T-helper 2 cell treated with Interferon-gamma antibody and Interleukin-4, amounts not matched to agents 5 μg/mL and 100 μg/mL, for 36 hours (primary cell): ENCODE measurements around the gene BACH2.

Source experiments
- DNase-seq: peaks from one replicate; pipeline ENCODE4 v3.0.0; 2021; ENCODE audit warnings: low spot score
- H3K27ac Mint-ChIP-seq: one replicate; pipeline ENCODE4 v1.8.0; 2021; ENCODE audit warnings: mild to moderate bottlenecking, mixed read lengths
- H3K27me3 Mint-ChIP-seq: one replicate; pipeline ENCODE4 v1.8.0; 2021; ENCODE audit warnings: low read depth, mixed read lengths
- H3K36me3 Mint-ChIP-seq: one replicate; pipeline ENCODE4 v1.8.0; 2021; ENCODE audit warnings: low read depth, mixed read lengths
- H3K4me1 Mint-ChIP-seq: one replicate; pipeline ENCODE4 v1.8.0; 2021; ENCODE audit warnings: low read depth, mixed read lengths
- H3K4me3 Mint-ChIP-seq: one replicate; pipeline ENCODE4 v1.8.0; 2022; ENCODE audit warnings: mild to moderate bottlenecking, moderate library complexity, mixed read lengths
- H3K9me3 Mint-ChIP-seq: one replicate; pipeline ENCODE4 v1.8.0; 2021; ENCODE audit warnings: mixed read lengths

The BACH2 gene

DNA sequence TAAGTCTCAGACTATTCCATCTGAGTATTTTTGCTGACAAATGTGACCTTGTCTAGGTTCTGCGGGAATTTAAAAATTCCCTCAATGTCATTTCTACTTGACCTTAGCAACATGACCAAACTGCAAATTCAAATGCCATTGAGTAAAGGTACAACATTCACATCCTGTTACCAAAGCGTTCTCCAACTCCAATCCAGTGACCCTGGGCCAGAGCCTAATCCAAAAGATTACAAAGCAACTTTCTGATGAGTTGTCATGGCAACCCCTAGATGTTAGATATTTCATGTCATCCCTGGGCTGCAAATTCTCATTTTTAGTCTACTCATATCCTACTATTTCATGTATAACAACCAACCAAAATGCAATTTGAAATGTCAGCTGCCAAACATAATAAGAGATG lies 65.3 kb downstream of the BACH2 start:
- DNase-seq, result no peak
- Mint-ChIP-seq H3K27me3 (peaks cover 2% of the 10 kb centered on the region), H3K27ac (no peak overlapping the region), H3K9me3 (no peaks in the 10 kb centered on the region), H3K4me3 (no peak overlapping the region), H3K36me3 (peaks cover 41% of the 10 kb centered on the region), H3K4me1 (peaks cover 77% of the 10 kb centered on the region)

DNA sequence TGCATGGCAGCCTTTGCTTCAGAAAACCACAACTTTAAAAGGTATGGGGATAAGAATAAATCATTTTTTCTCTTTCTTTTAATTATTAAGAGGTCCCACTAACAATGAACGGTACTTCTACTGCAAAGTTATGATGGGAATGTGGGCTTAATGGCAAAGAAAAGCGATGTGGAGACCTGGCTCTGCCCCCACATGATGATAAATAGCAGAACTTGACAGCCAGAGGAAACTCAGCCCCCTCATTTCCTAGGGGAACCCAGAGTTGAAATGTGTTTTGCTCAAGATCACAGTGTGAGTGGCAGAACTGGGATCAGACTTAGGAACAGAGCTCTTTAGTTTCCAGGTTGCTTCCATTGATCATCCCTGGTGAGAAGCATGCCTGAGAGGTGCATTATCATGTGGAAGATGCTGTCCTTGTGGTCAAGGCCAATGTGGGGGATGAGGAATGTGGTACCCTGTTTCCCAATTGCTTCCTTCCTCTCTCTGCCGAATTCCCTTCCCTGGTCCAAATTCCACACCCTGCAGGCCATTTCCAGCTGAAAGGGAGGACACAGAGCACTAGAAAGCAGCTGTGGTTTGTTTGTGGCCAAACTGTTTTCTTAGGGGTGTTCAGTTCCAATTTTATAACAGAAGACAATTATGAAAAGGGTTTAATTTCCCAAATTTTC lies 66.0 kb downstream of the BACH2 start:
- no peaks in the 10 kb centered on the region for H3K9me3 Mint-ChIP-seq
- H3K27ac Mint-ChIP-seq, result no peak overlapping the region
- peak overlapping the region; percentile 4 for H3K4me3 Mint-ChIP-seq
- DNase-seq, result no peak
- peaks cover 71% of the 10 kb centered on the region for H3K4me1 Mint-ChIP-seq
- H3K36me3 Mint-ChIP-seq, result peaks cover 40% of the 10 kb centered on the region
- H3K27me3 Mint-ChIP-seq, result peaks cover 2% of the 10 kb centered on the region

DNA sequence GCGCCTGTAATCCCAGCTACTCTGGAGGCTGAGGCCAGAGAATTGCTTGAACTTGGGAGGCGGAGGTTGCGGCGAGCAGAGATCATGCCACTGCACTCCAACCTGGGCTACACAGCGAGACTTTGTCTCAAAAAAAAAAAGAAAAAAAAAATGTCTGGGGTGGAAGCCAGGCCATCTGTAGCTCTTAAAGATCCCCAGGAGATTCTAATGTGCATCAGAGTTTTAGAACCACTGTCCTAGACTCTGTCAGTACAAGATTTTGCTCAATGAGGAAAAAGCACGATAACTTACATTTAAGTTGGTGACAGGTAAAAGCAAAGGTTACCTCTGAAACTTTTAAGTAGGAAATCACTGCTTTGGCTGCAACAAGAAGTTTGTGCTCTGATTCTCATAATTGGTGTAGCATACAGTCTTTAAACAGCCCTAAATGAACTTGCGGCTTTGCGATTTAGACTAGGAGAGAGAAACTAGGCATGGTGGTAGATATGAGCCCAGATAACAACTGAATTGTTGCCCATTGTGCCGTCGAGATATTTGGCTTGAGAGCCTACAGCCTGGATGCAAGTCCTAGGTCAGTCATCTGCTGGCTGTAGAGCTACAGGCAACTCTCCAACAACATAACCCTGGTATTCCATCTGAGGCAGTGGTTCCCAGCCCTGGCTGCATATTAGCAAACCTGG lies 67.2 kb downstream of the BACH2 start:
- no peak overlapping the region for H3K27ac Mint-ChIP-seq
- no peak for DNase-seq
- peaks cover 41% of the 10 kb centered on the region for H3K36me3 Mint-ChIP-seq
- no peak overlapping the region for H3K4me3 Mint-ChIP-seq
- H3K27me3 Mint-ChIP-seq, result peaks cover 2% of the 10 kb centered on the region
- peaks cover 62% of the 10 kb centered on the region for H3K4me1 Mint-ChIP-seq
- H3K9me3 Mint-ChIP-seq, result no peaks in the 10 kb centered on the region

DNA sequence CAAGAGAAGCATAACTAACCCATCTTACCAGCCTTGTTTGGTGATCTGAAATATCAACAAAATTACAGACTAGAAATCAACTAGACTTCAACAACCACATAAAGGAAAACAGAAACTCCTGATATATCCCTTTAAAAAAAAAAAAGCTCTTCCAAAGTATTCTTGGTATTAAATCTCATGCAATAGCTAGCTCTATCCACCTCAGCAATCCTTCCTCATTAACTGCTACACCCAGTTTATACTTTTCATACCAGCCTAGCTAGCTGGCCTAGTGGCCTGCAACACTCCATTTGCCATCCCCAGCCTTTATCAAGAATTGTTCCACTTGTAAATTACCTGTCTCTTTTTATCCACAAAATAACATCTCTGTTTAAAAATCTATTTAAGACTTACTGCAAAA lies 69.0 kb downstream of the BACH2 start:
- no peak overlapping the region for H3K27ac Mint-ChIP-seq

GRCh38 chr6:90227213-90227612 lies 69.4 kb downstream of the BACH2 start:
- Mint-ChIP-seq H3K4me1 (peaks cover 45% of the 10 kb centered on the region), H3K27me3 (peaks cover 2% of the 10 kb centered on the region), H3K4me3 (no peak overlapping the region)

More for the DNA sequence above, 69.0 kb downstream of the BACH2 start:
- Mint-ChIP-seq H3K4me1 (peaks cover 47% of the 10 kb centered on the region), H3K27me3 (peaks cover 2% of the 10 kb centered on the region), H3K4me3 (no peak overlapping the region), H3K9me3 (peaks cover 12% of the 10 kb centered on the region), H3K36me3 (peaks cover 52% of the 10 kb centered on the region)
- no peak for DNase-seq

DNA sequence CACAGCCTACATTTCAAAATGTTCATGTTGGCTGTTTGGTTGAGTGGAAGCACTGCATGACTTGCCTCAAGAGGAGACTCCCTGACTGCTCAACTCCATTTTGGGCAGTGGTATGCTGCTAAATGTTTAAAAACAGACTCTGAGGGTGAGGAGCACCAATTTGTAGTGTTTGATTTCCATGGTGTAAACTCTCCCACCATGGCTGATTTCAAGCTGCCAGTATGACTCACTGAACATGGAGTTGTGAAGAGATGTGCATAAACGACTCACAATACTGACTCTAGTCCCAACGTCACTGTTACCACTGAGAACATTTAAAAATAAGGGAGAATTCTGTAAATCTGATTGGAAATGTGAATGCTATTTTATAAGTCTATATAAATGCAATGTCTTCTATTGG lies 70.4 kb downstream of the BACH2 start:
- H3K36me3 Mint-ChIP-seq, result peaks cover 55% of the 10 kb centered on the region
- peaks cover 19% of the 10 kb centered on the region for H3K9me3 Mint-ChIP-seq
- DNase-seq, result no peak
- no peak overlapping the region for H3K4me3 Mint-ChIP-seq
- H3K27ac Mint-ChIP-seq, result no peak overlapping the region
- peaks cover 2% of the 10 kb centered on the region for H3K27me3 Mint-ChIP-seq
- H3K4me1 Mint-ChIP-seq, result peaks cover 43% of the 10 kb centered on the region

More at GRCh38 chr6:90227213-90227612, 69.4 kb downstream of the BACH2 start:
- Mint-ChIP-seq H3K9me3 (peaks cover 17% of the 10 kb centered on the region), H3K27ac (no peak overlapping the region), H3K36me3 (peaks cover 54% of the 10 kb centered on the region)
- no peak for DNase-seq

DNA sequence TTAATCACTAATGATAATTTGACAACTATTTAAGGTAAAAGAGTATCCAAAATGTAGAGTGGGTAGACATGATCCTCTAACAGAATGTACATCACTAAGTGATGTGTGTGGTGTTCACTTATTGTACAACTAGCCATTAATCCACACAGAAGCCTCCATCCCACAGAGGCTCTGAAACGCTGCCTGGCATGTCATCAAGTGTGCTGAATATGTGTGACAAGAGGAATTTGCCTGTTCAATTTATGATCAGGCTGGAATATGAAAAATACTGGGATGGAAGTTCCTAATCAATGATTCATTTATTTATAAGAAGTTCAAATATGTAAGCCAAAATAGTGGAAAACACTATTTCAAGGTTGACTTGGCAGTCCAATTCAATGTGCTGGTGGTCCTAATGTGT lies 72.4 kb downstream of the BACH2 start:
- no peak overlapping the region for H3K27ac Mint-ChIP-seq
- peaks cover 27% of the 10 kb centered on the region for H3K4me1 Mint-ChIP-seq
- no peak for DNase-seq
- no peak overlapping the region for H3K4me3 Mint-ChIP-seq
- peaks cover 19% of the 10 kb centered on the region for H3K9me3 Mint-ChIP-seq
- H3K36me3 Mint-ChIP-seq, result peaks cover 43% of the 10 kb centered on the region
- no peaks in the 10 kb centered on the region for H3K27me3 Mint-ChIP-seq

DNA sequence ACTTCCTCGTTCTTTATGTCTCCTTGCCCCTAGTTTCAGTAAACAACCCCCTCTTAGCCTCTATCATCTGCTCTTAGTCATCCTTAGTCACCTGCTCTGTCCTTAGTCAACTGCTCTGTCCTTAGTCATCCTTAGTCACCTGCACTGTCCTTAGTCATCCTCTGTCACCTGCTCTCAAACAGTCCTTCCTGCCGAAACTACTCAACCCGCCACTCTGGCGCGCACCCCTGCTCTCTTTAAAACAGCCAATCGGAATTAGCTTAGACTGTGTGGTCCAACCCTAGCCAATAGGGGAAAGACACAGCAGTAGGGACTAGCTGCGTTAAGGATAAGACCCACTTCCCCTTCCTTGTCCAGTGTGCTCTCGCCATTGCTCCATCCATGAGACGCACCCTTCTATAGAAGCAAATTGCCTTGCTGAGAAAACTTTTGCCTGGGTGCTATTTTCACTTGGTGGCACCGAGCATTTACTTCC lies 73.9 kb downstream of the BACH2 start:
- Mint-ChIP-seq H3K27ac (no peak overlapping the region), H3K36me3 (peaks cover 39% of the 10 kb centered on the region)

GRCh38 chr6:90222008-90222407 lies 74.6 kb downstream of the BACH2 start:
- Mint-ChIP-seq H3K36me3 (peaks cover 37% of the 10 kb centered on the region), H3K9me3 (peaks cover 19% of the 10 kb centered on the region), H3K4me3 (no peak overlapping the region), H3K27me3 (no peaks in the 10 kb centered on the region), H3K27ac (no peak overlapping the region), H3K4me1 (peaks cover 19% of the 10 kb centered on the region)
- no peak for DNase-seq

More for the DNA sequence above, 73.9 kb downstream of the BACH2 start:
- peaks cover 23% of the 10 kb centered on the region for H3K4me1 Mint-ChIP-seq
- peaks cover 19% of the 10 kb centered on the region for H3K9me3 Mint-ChIP-seq
- peak; percentile 44 for DNase-seq
- H3K4me3 Mint-ChIP-seq, result no peak overlapping the region
- H3K27me3 Mint-ChIP-seq, result no peaks in the 10 kb centered on the region

DNA sequence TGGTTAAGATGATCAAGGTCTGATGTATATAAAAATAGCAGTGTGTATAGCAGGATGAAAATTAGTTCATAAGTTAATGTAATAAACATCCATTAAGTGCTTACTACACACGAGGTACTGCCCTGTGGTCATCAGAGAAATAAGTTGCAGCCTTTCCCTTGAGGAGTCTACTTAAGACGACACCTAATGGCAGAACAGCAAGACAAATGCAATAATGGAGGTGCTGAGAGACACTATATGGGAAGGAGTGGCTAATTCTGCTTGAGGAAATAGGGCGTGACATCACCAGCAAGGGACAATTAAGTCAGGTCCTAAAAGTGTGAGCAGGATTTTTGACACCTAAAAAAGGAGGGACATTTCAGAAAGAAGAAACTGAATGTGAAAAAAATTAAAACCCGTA lies 75.2 kb downstream of the BACH2 start:
- Mint-ChIP-seq H3K27ac (no peak overlapping the region), H3K36me3 (peaks cover 34% of the 10 kb centered on the region), H3K4me3 (no peak overlapping the region), H3K9me3 (peaks cover 19% of the 10 kb centered on the region), H3K27me3 (no peaks in the 10 kb centered on the region), H3K4me1 (peaks cover 22% of the 10 kb centered on the region)
- no peak for DNase-seq

- H3K27ac Mint-ChIP-seq, result no peak overlapping the region
- DNase-seq, result no peak
- peaks cover 28% of the 10 kb centered on the region for H3K36me3 Mint-ChIP-seq
- no peak overlapping the region for H3K4me3 Mint-ChIP-seq
- peaks cover 19% of the 10 kb centered on the region for H3K9me3 Mint-ChIP-seq
- peaks cover 31% of the 10 kb centered on the region for H3K4me1 Mint-ChIP-seq
- H3K27me3 Mint-ChIP-seq, result no peaks in the 10 kb centered on the region
Measured at GRCh38 chr6:90220273-90220672, 76.4 kb downstream of the BACH2 start.

GRCh38 chr6:90219209-90219985 lies 77.2 kb downstream of the BACH2 start:
- Mint-ChIP-seq H3K27me3 (no peaks in the 10 kb centered on the region), H3K4me3 (no peak overlapping the region)

GRCh38 chr6:90218959-90219208 lies 77.8 kb downstream of the BACH2 start:
- no peak for DNase-seq
- Mint-ChIP-seq H3K27me3 (no peaks in the 10 kb centered on the region), H3K4me1 (peaks cover 35% of the 10 kb centered on the region), H3K36me3 (peaks cover 25% of the 10 kb centered on the region), H3K9me3 (peaks cover 16% of the 10 kb centered on the region), H3K4me3 (no peak overlapping the region), H3K27ac (no peak overlapping the region)

More at GRCh38 chr6:90219209-90219985, 77.2 kb downstream of the BACH2 start:
- DNase-seq, result no peak
- H3K27ac Mint-ChIP-seq, result no peak overlapping the region
- H3K36me3 Mint-ChIP-seq, result peaks cover 29% of the 10 kb centered on the region
- peaks cover 19% of the 10 kb centered on the region for H3K9me3 Mint-ChIP-seq
- H3K4me1 Mint-ChIP-seq, result peaks cover 35% of the 10 kb centered on the region

- Mint-ChIP-seq H3K9me3 (peaks cover 6% of the 10 kb centered on the region), H3K27ac (no peak overlapping the region), H3K36me3 (peaks cover 15% of the 10 kb centered on the region), H3K27me3 (no peaks in the 10 kb centered on the region), H3K4me3 (no peak overlapping the region), H3K4me1 (peaks cover 35% of the 10 kb centered on the region)
- no peak for DNase-seq
Measured at GRCh38 chr6:90217506-90218127, 79.0 kb downstream of the BACH2 start.
